Thoracic aorta (tissue), 2 donors: ENCODE data around the gene NRXN2. TPM values are rescaled to one million over a fixed set of nuclear protein-coding genes. Genes with fewer than 3 reads are reported as not detected.
"Not testable (repeated sequence)": the region's sequence is repeated elsewhere in the genome, so short reads cannot be mapped to it uniquely, and the experiment has no call there.

ENCODE experiments used
- ATAC-seq: fragments of 150-250 bp; one replicate; pipeline ENCODE4 v1.8.0; 2017; ENCODE audit warnings: low read depth; ENCODE audit not compliant: insufficient number of reproducible peaks, low FRiP score
- DNase-seq: peaks from one replicate; pipeline ENCODE4 v3.0.0-alpha.2; 2020; ENCODE audit warnings: low spot score
- H3K27ac ChIP-seq, 2 donors: fragments of 200-600 bp; sonication (generic); 1 replicate in 1 of 2; 2 replicates in 1 of 2; pipeline ENCODE4 v1.5.1; 2016; ENCODE audit warnings: mild to moderate bottlenecking in 2 of 2, moderate library complexity in 2 of 2
- H3K27me3 ChIP-seq: fragments of 200-600 bp; sonication (generic); replicated peaks from 2 replicates; pipeline ENCODE4 v1.6.0; 2016; ENCODE audit warnings: mild to moderate bottlenecking; ENCODE audit not compliant: insufficient read depth
- H3K36me3 ChIP-seq: fragments of 200-600 bp; sonication (generic); one replicate; pipeline ENCODE4 v1.5.1; 2016
- H3K4me1 ChIP-seq, 2 donors: fragments of 200-600 bp; sonication (generic); 1 replicate in 1 of 2; 2 replicates in 1 of 2; pipeline versions ENCODE4 v1.5.1 to v1.6.0; 2016; ENCODE audit warnings: low read depth in 2 of 2, mild to moderate bottlenecking in 1 of 2; ENCODE audit not compliant: control insufficient read depth in 1 of 2
- H3K4me3 ChIP-seq: fragments of 200-600 bp; sonication (generic); 2 replicates; pipeline ENCODE4 v1.5.1; 2016; ENCODE audit warnings: mild to moderate bottlenecking
- H3K9me3 ChIP-seq: fragments of 200-600 bp; sonication (generic); 2 replicates; pipeline ENCODE4 v1.5.1; 2016
- CTCF ChIP-seq: fragments of 200-600 bp; sonication (generic); IDR thresholded peaks from one replicate; pipeline ENCODE4 v1.5.1; 2019; ENCODE audit warnings: antibody characterized with exemption
- total RNA-seq, 2 donors: library from RNA; depleted of rRNA; stranded (reverse); fragments of >200 nt; gene quantifications; one replicate each; pipeline versions ENCODE4 v1.1.0 to v1.2.3, GENCODE V29; 2016

Gene NRXN2
- total RNA-seq, 2 donors from 2014 or later = 40.3 to 41.3 TPM

DNA sequence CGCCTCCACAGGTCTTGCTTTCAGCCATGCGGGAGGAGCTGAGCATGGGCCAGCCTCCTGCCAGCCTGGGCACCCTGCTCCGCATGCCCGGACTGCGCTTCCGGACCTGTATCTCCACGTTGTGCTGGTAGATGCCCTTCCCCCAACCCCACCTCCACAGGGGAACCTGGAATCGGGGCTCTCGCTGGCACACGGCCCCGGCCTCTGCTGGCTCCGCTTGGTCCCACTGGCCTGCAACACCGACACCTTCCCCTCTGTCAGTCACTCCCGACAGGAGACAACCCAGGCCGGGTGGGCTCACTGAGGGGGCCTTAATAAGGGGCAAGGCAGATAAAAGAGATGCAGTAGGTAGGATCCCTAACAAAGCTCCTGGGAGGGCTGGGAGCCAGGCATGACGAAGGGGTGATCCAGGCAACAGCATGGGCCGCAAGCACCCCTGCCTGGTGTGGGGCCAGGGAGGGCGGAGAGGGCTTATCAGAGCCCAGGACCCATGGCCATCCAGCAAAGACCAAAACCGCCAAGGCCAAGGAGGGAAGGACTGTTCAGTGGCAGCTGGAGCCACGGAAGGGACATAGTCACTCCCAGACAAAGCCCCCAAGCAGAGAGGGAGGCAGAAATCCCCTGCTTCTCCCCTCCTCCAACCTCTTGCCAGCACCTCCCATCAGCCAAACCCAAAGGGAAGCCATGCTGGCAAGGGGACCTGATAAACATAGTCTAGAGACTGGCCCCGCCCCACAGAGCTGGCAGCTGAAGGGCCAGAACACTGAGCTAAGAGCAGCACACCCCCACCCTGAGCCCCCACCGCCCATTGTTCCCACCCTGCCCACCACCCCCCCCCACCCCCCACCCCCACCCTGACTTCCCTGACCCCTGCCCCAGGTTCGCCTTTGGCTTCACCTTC, 124.0 kb downstream of the NRXN2 start:
- no peak overlapping the region for H3K27ac ChIP-seq
- ATAC-seq = no peak
- H3K27me3 ChIP-seq = no peaks in the 10 kb centered on the region
- H3K4me3 ChIP-seq = no peak overlapping the region
- no peaks in the 10 kb centered on the region for H3K4me1 ChIP-seq
- TF ChIP-seq CTCF = no peak
- no peaks in the 10 kb centered on the region for H3K9me3 ChIP-seq
- no peaks in the 10 kb centered on the region for H3K36me3 ChIP-seq
- DNase-seq = no peak

DNA sequence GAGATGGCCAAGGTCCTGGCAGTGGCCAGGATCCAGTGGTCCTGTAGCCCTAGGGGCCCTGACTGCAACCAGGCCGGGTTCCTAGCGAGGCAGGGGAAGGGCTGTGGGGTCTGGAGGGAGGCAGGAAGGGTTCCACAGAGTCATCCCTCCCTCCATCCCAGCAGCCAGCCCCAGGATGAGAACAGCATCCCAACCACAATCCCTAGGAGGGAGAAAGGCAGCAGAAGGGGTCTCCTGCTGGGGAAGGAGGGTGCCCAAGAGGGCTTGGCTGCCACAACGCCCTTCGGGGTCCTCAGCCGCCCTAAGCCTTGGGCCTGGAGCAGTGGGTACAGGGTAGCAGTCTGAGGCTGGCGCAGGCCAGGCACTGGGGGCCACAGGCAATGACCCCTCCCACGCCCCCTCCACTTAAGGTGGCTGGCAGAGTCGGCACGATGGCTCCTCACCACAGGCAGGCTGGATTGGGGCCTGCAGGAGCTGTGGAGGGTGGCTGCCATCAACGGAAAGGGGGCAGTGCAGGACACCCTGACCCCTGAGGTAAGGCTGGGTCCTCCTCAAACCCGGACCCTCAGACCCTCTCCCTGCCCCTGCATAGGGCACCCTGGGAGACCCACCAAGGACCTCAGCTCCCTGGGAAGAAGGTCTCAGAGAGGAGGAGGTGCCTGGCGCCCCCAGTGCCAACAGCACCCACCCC, 124.7 kb downstream of the NRXN2 start:
- H3K4me3 ChIP-seq = no peak overlapping the region
- no peaks in the 10 kb centered on the region for H3K4me1 ChIP-seq
- no peak overlapping the region for H3K27ac ChIP-seq
- H3K27me3 ChIP-seq = no peaks in the 10 kb centered on the region
- no peak for ATAC-seq
- no peak for TF ChIP-seq CTCF
- DNase-seq = no peak
- no peaks in the 10 kb centered on the region for H3K36me3 ChIP-seq
- no peaks in the 10 kb centered on the region for H3K9me3 ChIP-seq

DNA sequence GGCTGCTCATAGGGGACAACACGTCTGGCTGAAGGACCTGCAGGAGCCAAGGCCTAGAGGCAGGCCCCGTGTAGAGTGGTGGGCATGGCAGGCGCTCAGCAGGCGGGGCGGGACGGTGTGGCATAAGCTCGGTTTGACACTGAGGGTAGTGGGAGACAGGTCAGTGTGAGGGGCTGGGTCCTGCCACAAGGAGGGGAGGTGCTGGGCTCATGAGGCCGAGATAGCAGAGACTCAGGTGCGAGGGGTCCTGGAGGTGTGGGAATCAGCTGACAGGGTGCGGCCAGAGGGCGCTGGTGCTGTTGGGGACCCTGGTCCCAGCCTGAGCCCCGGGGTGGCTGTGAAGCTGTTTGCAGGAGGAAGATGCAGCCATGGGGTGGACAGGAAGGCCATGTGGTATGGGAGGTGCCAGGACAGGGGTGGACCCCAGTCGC, 125.3 kb downstream of the NRXN2 start:
- no peak for ATAC-seq
- Histone ChIP-seq H3K9me3 (no peaks in the 10 kb centered on the region), H3K27me3 (no peaks in the 10 kb centered on the region), H3K36me3 (no peaks in the 10 kb centered on the region), H3K4me3 (no peak overlapping the region), H3K4me1 (no peaks in the 10 kb centered on the region), H3K27ac (no peak overlapping the region)
- no peak for DNase-seq
- TF ChIP-seq CTCF = no peak

GRCh38 chr11:64595922-64596321, 127.1 kb downstream of the NRXN2 start:
- H3K4me1 ChIP-seq, ATAC-seq, H3K27me3 ChIP-seq, DNase-seq, H3K36me3 ChIP-seq, H3K9me3 ChIP-seq, H3K27ac ChIP-seq, H3K4me3 ChIP-seq: not testable (repeated sequence)

DNA sequence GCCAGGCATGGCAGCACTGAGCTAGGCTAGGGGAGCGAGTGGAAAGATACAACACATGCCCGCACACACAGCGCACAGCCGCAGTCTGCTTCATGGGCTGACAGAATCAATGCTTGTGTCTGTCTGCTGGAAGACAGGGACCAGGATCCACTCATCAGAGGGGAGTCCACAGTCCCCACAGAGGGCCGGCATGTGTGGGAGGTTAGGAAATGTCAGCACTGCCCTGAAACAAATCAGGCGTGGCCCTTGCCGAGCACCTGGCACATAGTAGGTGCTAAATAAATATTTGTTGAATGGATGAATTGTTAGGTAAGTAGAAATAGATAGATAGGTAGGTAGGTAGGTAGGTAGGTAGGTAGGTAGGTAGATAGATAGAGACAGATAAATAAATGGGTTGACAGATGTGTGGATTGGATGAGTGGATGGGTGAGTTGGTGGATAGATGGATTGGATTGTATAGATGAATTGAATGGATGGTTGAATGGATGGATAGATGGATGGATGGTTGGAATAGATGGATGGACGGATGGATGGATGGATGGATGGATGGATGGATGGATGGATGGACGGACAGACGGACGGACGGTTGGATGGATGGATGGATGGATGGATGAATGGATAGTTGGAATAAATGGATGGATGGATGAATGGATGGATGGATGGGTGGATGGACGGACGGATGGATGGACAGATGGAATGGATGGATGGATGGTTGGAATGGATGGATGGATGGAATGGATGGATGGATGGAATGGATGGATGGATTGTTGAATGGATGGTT, 128.6 kb downstream of the NRXN2 start:
- Histone ChIP-seq H3K4me3 (no peak overlapping the region), H3K9me3 (no peaks in the 10 kb centered on the region), H3K36me3 (no peaks in the 10 kb centered on the region), H3K4me1 (no peaks in the 10 kb centered on the region), H3K27ac (no peak overlapping the region), H3K27me3 (no peaks in the 10 kb centered on the region)
- ATAC-seq = no peak
- DNase-seq = no peak
- TF ChIP-seq CTCF = no peak
